HG03571 (cell line): Measurements from ENCODE around the gene GPS2.

Experiments used
- ATAC-seq: cut with Tn5 transposase; IDR thresholded peaks from one replicate; pipeline ENCODE4 v1.9.1; 2021; ENCODE audit not compliant: unreplicated experiment

GPS2 gene

DNA sequence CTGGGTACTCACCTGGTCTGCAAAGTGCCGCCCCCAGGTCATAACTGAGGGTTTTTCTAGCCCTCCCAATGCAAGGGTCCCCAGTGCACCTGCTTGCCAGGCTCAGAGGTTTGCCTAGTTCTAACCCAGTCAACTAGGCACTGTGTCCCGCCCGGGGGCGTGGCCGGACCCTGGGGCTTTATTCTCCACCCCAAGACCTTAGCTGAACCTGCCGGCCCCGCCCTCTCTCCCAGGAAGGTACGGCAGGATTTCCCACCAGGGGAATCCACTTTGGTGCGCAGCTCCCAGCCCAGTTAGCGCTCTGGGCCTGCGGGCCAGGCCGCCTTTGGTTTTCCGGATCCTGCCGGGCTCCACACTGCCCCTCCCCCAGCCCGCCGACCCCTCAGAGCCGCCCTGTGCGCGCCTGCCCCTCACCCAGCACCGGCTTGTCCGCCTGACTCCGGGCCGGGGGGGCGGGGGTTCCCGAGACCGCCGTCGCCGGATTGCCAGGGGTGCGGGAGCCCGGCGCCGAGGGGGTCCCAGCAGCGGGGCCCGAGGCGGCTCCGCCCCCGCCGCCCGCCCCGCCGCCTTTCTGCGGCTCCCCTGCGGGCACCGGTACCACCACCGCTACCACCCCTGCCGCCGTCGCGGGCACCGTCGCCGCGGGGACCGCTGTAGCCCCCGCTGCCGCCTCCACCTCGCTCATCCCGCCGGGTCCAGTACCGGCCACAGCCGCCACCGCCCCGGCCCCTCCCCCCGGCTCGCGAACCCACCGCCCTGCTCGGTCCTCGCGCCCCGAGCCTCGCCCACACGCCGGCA lies 21.1 kb downstream of the GPS2 start:
- ATAC-seq = no peak

DNA sequence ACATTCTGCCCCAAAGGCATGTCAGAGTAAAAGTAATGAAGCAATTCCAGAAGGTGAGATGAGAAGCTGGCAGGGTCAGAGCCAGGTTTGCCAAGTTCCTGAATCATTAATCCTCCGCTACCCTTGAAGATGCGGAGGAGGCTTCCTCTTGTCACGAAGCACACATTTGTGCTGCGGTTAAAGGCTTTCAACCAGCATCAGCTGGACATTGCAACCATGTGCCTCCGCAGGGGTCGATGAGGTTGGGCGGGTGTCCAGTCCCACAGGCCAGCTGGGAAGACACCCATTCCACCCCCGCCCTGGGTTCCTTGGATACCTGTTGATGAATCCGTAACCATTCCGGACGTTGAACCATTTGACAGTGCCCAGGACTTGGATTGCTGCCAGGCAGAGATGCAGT lies 22.0 kb downstream of the GPS2 start:
- no peak for ATAC-seq

GRCh38 chr17:7292729-7293128 lies 22.4 kb downstream of the GPS2 start:
- no peak for ATAC-seq

- no peak for ATAC-seq
Measured at GRCh38 chr17:7292194-7292593, 23.0 kb downstream of the GPS2 start.

DNA sequence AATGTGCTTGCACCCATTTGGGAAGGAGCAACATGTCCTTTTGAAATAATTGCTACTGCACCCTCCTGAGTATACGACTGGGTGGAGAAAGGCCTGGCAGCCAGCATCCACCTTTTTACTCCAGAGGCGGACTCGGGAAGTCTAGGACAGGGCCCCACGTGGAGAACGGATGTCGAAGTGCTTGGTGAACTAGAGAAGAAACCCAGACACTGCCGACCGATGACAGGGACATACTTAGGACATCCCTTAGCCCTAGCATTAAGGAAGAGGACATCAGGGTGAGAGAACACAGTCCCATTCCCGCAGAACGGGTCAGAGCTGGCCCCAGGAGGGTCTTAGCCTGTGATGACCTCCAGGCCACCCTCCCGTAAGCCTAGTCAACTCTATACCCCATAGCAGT lies 24.5 kb downstream of the GPS2 start:
- ATAC-seq = no peak

- ATAC-seq = no peak
Measured at GRCh38 chr17:7290166-7290565, 25.0 kb downstream of the GPS2 start.

- ATAC-seq = no peak
Measured at GRCh38 chr17:7289256-7290032, 25.7 kb downstream of the GPS2 start.

- no peak for ATAC-seq
Measured at GRCh38 chr17:7285679-7286078, 29.5 kb downstream of the GPS2 start.

DNA sequence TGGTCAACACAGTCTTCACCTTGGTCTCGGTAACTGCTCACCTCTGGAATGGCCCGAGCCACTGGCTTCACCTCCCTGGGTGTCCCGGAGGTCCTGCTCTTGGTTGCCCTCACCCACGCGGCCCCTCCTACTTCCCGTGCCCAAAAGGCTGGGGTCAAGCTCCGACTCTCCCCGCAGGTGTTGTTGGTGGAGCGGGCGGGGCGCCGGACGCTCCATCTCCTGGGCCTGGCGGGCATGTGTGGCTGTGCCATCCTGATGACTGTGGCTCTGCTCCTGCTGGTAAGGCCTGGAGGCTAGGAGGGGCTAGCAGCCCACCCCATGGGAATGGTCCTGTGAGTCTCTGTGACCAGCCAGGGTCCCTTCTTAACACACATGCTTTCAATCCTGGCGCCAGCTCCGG lies 30.2 kb downstream of the GPS2 start:
- ATAC-seq = no peak

DNA sequence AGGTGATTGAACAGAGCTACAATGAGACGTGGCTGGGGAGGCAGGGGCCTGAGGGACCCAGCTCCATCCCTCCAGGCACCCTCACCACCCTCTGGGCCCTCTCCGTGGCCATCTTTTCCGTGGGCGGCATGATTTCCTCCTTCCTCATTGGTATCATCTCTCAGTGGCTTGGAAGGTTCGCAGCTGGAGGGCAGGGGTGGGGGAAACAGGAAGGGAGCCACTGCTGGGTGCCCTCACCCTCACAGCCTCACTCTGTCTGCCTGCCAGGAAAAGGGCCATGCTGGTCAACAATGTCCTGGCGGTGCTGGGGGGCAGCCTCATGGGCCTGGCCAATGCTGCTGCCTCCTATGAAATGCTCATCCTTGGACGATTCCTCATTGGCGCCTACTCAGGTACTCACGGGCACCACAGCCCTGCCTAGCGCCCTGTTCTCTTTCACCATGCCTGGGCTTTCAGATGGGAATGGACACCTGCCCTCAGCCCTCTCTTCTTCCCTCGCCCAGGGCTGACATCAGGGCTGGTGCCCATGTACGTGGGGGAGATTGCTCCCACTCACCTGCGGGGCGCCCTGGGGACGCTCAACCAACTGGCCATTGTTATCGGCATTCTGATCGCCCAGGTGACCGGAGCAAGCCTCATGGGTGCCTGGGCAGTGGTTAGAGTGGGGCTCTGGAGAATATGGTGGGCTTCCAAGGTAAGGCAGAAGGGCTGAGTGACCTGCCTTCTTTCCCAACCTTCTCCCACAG lies 31.5 kb downstream of the GPS2 start:
- ATAC-seq = no peak

- ATAC-seq = no peak
Measured at GRCh38 chr17:7282752-7283321, 32.3 kb downstream of the GPS2 start.

GRCh38 chr17:7281953-7282751 lies 33.0 kb downstream of the GPS2 start:
- ATAC-seq = no peak

GRCh38 chr17:7281074-7281952 lies 33.8 kb downstream of the GPS2 start, which contains the start of gene SLC2A4:
TSS of gene SLC2A4 (plus strand) at chr17:7281718. CDS start at chr17:7281935, 217 bp downstream.
- ATAC-seq = peak; percentile 52

DNA sequence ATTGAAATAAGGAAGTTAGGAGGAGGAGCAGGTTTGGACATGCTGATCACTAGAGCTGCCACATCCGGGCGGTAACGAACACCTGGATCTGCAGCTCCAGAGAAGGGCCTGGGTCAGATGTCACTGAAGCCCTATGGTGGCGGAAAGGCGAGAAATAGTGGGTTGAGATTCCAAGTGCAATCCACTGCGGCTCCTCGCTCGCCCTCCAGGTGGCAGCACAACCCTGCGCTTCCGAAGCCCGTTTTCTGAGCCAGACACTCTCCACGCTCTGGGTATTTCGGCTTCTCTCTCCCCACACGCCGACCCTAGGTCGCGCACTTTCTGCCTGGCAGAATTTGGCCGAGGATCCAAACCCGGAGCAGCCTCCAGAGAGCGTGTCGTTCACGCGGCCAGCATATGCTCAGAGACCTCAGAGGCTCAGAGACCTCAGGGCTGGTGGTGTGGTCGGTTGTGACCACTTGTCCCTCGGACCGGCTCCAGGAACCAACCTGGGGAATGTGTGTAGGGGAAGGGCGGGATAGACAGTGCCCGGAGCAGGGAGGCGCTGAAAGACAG lies 34.6 kb downstream of the GPS2 start:
- ATAC-seq = peak; percentile 44

DNA sequence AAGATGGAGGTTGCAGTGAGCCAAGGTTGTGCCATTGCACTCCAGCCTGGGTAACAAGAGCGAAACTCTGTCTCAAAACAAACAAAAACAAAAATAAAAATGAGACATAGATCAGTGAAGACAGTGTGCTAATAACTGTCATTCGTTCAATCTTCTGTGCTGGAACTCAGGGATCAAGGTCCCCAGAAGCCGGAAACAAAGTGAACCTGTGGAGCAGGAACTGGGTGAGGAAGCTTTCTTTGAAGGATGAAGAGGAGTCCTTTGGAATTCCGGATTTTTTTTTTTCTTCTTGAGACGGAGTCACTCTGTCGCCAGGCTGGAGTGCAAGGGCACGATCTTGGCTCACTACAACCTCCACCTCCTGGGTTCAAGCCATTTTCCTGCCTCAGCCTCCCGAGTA lies 35.7 kb downstream of the GPS2 start:
- ATAC-seq = no peak

DNA sequence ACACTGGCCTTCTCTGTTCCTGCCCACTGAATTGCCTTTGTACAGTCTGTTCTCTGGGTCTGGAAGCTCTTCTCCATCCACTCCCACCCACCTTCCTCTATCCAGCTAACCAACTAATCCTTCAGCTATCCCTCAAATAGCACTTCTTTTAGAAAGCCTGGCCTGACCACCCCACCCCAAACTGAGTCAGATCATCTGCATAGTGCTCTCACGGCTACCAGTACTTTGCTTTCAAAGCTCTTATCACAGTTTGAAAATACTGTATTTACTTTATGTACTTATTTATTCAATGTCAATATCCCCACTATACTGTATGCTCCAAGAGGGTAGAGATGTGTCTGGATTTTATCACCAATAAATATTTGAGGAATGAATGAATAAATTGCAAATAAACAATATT lies 48.4 kb downstream of the GPS2 start:
- ATAC-seq = no peak

DNA sequence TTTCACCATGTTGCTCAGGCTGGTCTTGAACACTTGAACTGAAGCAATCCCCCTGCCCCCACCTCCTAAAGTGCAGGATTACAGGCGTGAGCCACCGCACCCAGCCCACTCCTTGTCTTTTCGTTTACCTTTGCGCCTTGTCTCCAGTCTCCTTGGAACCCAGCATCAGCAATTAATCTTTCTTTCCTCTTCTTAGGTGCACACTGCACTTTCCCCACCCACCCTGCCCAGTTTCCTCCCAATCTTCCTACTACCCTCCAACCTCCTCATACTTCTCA lies 51.4 kb downstream of the GPS2 start:
- ATAC-seq = no peak

DNA sequence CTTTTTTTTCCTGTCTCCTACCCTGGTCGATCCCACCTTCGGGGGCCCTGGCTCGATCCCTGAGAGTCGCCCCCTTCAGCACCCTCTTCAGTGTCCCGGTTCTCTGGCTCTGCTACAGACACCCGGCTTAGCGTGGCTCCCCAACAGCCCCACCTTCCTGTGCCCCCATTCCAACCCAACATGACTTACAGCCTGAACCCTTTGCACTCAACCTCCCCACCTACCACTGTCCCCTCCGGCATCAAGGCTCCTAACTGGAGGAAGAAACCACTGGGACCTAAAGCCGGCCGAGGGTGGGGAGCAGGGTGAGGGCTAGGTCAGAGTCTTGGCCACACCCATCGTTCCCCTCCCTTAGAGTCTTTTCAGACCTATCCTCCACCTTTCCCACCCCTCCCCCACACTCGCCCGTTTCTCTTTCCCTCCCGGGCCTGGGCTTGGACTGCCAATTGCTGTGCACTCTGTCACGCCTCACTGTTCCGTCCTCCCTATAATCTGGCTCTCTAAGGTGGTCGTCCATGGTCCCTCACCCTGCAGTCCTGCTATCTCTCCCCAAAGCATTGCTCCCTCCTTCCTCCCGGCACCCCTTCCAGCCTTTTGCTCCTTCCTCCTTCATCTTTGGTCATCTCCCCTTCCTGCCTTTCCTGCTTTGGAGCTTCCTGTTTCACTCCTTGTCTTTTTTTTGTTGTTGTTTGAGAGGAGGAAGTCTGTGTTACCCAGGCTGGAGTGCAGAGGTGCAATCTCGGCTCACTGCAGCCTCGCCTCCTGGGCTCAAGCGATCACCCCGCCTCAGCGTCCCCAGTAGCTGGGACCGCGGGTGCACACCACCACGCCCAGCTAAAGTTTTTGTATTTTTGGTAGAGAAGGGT lies 52.0 kb downstream of the GPS2 start:
- no peak for ATAC-seq
